GM23338 (cell line): ENCODE data around the gene KCNN2. TPM values are rescaled to one million over a fixed set of nuclear protein-coding genes. Genes with fewer than 3 reads are reported as not detected.

ENCODE experiments used
- ATAC-seq: fragments of 200-7000 bp; cut with Tn5 transposase; 3 replicates; pipeline ENCODE4 v1.9.1; 2020
- DNase-seq: peaks from one replicate; pipeline ENCODE4 v3.0.0-alpha.2; 2015; ENCODE audit warnings: low spot score
- H2AFZ ChIP-seq: fragments of 200-600 bp; sonication (generic); 2 replicates; pipeline ENCODE4 v1.8.0; 2016; ENCODE audit warnings: antibody characterized with exemption, mild to moderate bottlenecking, moderate library complexity
- H3F3A ChIP-seq: fragments of 200-600 bp; sonication (generic); replicated peaks from 2 replicates; pipeline ENCODE4 v1.8.0; 2017; ENCODE audit warnings: antibody characterized with exemption, mixed run types, low read depth
- H3K27ac ChIP-seq: fragments of 200-600 bp; sonication (generic); 2 replicates; pipeline ENCODE4 v1.6.1; 2016; ENCODE audit warnings: low read depth
- H3K27me3 ChIP-seq: fragments of 200-600 bp; sonication (generic); 2 replicates; pipeline ENCODE4 v1.8.0; 2016; ENCODE audit warnings: mild to moderate bottlenecking, mixed run types, moderate library complexity; ENCODE audit not compliant: insufficient read depth
- H3K36me3 ChIP-seq: fragments of 200-600 bp; sonication (generic); 2 replicates; pipeline ENCODE4 v1.8.0; 2016; ENCODE audit warnings: mild to moderate bottlenecking; ENCODE audit not compliant: insufficient read depth
- H3K4me1 ChIP-seq: fragments of 200-600 bp; sonication (generic); 2 replicates; pipeline ENCODE4 v1.8.0; 2016; ENCODE audit warnings: mild to moderate bottlenecking, moderate library complexity; ENCODE audit not compliant: insufficient read depth
- H3K4me2 ChIP-seq: fragments of 200-600 bp; sonication (generic); 2 replicates; pipeline ENCODE4 v1.7.1; 2017; ENCODE audit warnings: mixed run types
- H3K4me3 ChIP-seq: fragments of 200-600 bp; sonication (generic); 2 replicates; pipeline ENCODE4 v1.6.1; 2016; ENCODE audit warnings: mixed run types
- H3K79me2 ChIP-seq: fragments of 200-600 bp; sonication (generic); replicated peaks from 2 replicates; pipeline ENCODE4 v1.8.0; 2017; ENCODE audit warnings: mild to moderate bottlenecking; ENCODE audit not compliant: insufficient read depth
- H3K9me2 ChIP-seq: fragments of 200-600 bp; sonication (generic); 2 replicates; pipeline ENCODE4 v1.8.0; 2017; ENCODE audit not compliant: insufficient read depth
- H4K20me1 ChIP-seq: fragments of 200-600 bp; sonication (generic); replicated peaks from 2 replicates; pipeline ENCODE4 v1.8.0; 2017; ENCODE audit warnings: mild to moderate bottlenecking; ENCODE audit not compliant: insufficient read depth
- H3K27ac Mint-ChIP-seq: 2 replicates; pipeline ENCODE4 v1.8.0; 2020; ENCODE audit warnings: inconsistent platforms, mild to moderate bottlenecking, moderate library complexity, mixed read lengths
- H3K27me3 Mint-ChIP-seq: 3 replicates; pipeline ENCODE4 v1.8.0; 2022; ENCODE audit warnings: low read depth, mild to moderate bottlenecking, moderate library complexity, mixed read lengths, inconsistent platforms; ENCODE audit not compliant: insufficient read depth, poor library complexity
- H3K36me3 Mint-ChIP-seq: 3 replicates; pipeline ENCODE4 v1.8.0; 2021; ENCODE audit warnings: low read depth, mild to moderate bottlenecking, inconsistent platforms, moderate library complexity, mixed read lengths
- H3K4me1 Mint-ChIP-seq: 3 replicates; pipeline ENCODE4 v1.8.0; 2020; ENCODE audit warnings: mild to moderate bottlenecking, inconsistent platforms, mixed read lengths
- H3K4me3 Mint-ChIP-seq: 3 replicates; pipeline ENCODE4 v1.8.0; 2021; ENCODE audit warnings: moderate library complexity, mild to moderate bottlenecking, inconsistent platforms, mixed read lengths
- H3K9me3 Mint-ChIP-seq: 3 replicates; pipeline ENCODE4 v1.8.0; 2020; ENCODE audit warnings: moderate library complexity, mild to moderate bottlenecking, inconsistent platforms, mixed read lengths
- CREB1 ChIP-seq: fragments of 250-450 bp; sonication (Bioruptor Pico); IDR thresholded peaks from 2 replicates; pipeline ENCODE4 v1.5.0; 2020; ENCODE audit warnings: low read depth, mild to moderate bottlenecking, moderate library complexity
- EZH2 ChIP-seq: fragments of 200-600 bp; sonication (generic); IDR thresholded peaks from one replicate; pipeline ENCODE4 v1.8.0; 2017; ENCODE audit warnings: antibody characterized with exemption, mild to moderate bottlenecking, low read depth; ENCODE audit not compliant: unreplicated experiment
- EZH2phosphoT487 ChIP-seq: fragments of 200-600 bp; sonication (generic); IDR thresholded peaks from one replicate; pipeline ENCODE4 v1.8.1; 2018; ENCODE audit warnings: antibody characterized with exemption; ENCODE audit not compliant: unreplicated experiment
- JUNB ChIP-seq: IDR thresholded peaks from one replicate; pipeline ENCODE4 v1.6.1; 2016; ENCODE audit warnings: antibody characterized with exemption; ENCODE audit not compliant: unreplicated experiment
- NANOG ChIP-seq: IDR thresholded peaks from 2 replicates; pipeline ENCODE4 v1.6.1; 2016; ENCODE audit warnings: antibody characterized with exemption, borderline replicate concordance
- POLR2AphosphoS5 ChIP-seq: IDR thresholded peaks from 2 replicates; pipeline ENCODE4 v1.6.1; 2016; ENCODE audit warnings: antibody characterized with exemption, low read depth
- STAT1 ChIP-seq: IDR thresholded peaks from one replicate; pipeline ENCODE4 v1.6.1; 2016; ENCODE audit warnings: antibody characterized with exemption; ENCODE audit not compliant: unreplicated experiment
- ZNF114 ChIP-seq: fragments of 250-450 bp; sonication (Bioruptor Pico); IDR thresholded peaks from 2 replicates; pipeline ENCODE4 v1.5.0; 2020; ENCODE audit warnings: mild to moderate bottlenecking, moderate library complexity
- ZNF331 ChIP-seq: fragments of 250-450 bp; sonication (Bioruptor Pico); IDR thresholded peaks from 2 replicates; pipeline ENCODE4 v1.5.0; 2020; ENCODE audit warnings: low read depth, mild to moderate bottlenecking, moderate library complexity
- polyA plus RNA-seq: library from polyadenylated mRNA; unstranded; fragments of >200 nt; fragmentation: Nextera tagmentation; extraction: Ambion mirVana; gene quantifications from 2 replicates; pipeline ENCODE4 v1.2.1, GENCODE V29; 2016
- total RNA-seq: library from RNA; depleted of rRNA; stranded (reverse); fragments of >200 nt; shearing (Covaris generic); gene quantifications from 2 replicates; pipeline ENCODE4 v1.2.3, GENCODE V29; 2014
- TF ChIP-seq, protein P1 (sequence below), 2 experiments: fragments of 200-600 bp in 1 of 2; sonication (generic) in 1 of 2; conservative IDR thresholded peaks; 2 replicates each; pipeline versions ENCODE4 v1.5.1 to v1.6.1; 2016 to 2017; ENCODE audit warnings: antibody characterized with exemption in 2 of 2, low read depth in 2 of 2, mild to moderate bottlenecking in 2 of 2, moderate library complexity in 1 of 2
- TF ChIP-seq, protein P2 (sequence below): IDR thresholded peaks from 2 replicates; pipeline ENCODE4 v1.6.1; 2016; ENCODE audit warnings: antibody characterized with exemption
- TF ChIP-seq, protein P3 (sequence below): IDR thresholded peaks from one replicate; pipeline ENCODE4 v1.6.1; 2018; ENCODE audit warnings: antibody characterized with exemption; ENCODE audit not compliant: unreplicated experiment
- TF ChIP-seq, protein P4 (sequence below): fragments of 250-450 bp; sonication (Bioruptor Pico); IDR thresholded peaks from 2 replicates; pipeline ENCODE4 v1.5.0; 2020; ENCODE audit warnings: mild to moderate bottlenecking, moderate library complexity

Gene KCNN2
- total and polyA plus RNA-seq, 2 experiments from 2014 or later: 14.7 to 15.9 TPM

DNA sequence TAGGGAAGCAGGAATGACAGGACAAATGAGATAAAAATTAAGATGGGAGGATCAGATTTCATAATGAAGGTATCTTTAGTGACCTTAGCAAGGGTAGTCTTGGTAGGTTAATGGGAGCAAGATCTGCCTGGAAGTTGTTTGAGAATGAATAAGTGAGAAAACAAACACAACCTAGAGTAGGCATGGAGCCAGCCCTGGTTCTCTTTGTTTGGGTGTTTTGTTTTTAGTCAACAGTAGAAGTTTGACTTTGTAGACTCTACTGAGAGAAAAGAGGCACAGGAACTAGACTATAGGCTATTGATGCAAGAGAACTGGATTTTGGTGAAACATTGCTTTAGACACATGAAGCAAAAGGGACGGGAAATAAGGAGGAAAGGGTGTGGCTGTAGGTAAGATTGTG lies 40.3 kb downstream of the KCNN2 start:
- Mint-ChIP-seq H3K4me1 (peaks cover 17% of the 10 kb centered on the region), H3K27me3 (no peaks in the 10 kb centered on the region), H3K9me3 (peaks cover 11% of the 10 kb centered on the region; the same call in 1 of the 3 replicates), H3K27ac (no peak overlapping the region), H3K4me3 (no peak overlapping the region), H3K36me3 (peaks cover 15% of the 10 kb centered on the region; the same call in 2 of the 3 replicates)
- DNase-seq (no peak), ATAC-seq (no peak)
- Histone ChIP-seq H3F3A (no peaks in the 10 kb centered on the region), H3K27ac (no peak overlapping the region), H3K79me2 (peaks cover 98% of the 10 kb centered on the region), H2AFZ (no peak overlapping the region), H3K4me2 (no peak overlapping the region), H3K27me3 (no peaks in the 10 kb centered on the region), H3K4me1 (peaks cover 3% of the 10 kb centered on the region), H3K9me2 (peaks cover 10% of the 10 kb centered on the region; the same call in 1 of the 2 replicates), H3K36me3 (no peaks in the 10 kb centered on the region), H4K20me1 (peaks cover 2% of the 10 kb centered on the region; the same call in 1 of the 2 replicates), H3K4me3 (no peak overlapping the region)
- TF ChIP-seq, protein P1, sequence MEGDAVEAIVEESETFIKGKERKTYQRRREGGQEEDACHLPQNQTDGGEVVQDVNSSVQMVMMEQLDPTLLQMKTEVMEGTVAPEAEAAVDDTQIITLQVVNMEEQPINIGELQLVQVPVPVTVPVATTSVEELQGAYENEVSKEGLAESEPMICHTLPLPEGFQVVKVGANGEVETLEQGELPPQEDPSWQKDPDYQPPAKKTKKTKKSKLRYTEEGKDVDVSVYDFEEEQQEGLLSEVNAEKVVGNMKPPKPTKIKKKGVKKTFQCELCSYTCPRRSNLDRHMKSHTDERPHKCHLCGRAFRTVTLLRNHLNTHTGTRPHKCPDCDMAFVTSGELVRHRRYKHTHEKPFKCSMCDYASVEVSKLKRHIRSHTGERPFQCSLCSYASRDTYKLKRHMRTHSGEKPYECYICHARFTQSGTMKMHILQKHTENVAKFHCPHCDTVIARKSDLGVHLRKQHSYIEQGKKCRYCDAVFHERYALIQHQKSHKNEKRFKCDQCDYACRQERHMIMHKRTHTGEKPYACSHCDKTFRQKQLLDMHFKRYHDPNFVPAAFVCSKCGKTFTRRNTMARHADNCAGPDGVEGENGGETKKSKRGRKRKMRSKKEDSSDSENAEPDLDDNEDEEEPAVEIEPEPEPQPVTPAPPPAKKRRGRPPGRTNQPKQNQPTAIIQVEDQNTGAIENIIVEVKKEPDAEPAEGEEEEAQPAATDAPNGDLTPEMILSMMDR (conservative IDR thresholded peaks at IDR 0.05; ENCODE audit: low read depth in 2 of 2): no peak
- no peak for TF ChIP-seq EZH2
- TF ChIP-seq STAT1: no peak
- no peak for TF ChIP-seq ZNF114 (CRISPR knock-in tag)
- TF ChIP-seq CREB1 (CRISPR knock-in tag): no peak
- TF ChIP-seq ZNF331 (CRISPR knock-in tag): no peak
- TF ChIP-seq, protein P2, sequence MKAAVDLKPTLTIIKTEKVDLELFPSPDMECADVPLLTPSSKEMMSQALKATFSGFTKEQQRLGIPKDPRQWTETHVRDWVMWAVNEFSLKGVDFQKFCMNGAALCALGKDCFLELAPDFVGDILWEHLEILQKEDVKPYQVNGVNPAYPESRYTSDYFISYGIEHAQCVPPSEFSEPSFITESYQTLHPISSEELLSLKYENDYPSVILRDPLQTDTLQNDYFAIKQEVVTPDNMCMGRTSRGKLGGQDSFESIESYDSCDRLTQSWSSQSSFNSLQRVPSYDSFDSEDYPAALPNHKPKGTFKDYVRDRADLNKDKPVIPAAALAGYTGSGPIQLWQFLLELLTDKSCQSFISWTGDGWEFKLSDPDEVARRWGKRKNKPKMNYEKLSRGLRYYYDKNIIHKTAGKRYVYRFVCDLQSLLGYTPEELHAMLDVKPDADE: no peak
- no peak for TF ChIP-seq NANOG
- TF ChIP-seq, protein P3, sequence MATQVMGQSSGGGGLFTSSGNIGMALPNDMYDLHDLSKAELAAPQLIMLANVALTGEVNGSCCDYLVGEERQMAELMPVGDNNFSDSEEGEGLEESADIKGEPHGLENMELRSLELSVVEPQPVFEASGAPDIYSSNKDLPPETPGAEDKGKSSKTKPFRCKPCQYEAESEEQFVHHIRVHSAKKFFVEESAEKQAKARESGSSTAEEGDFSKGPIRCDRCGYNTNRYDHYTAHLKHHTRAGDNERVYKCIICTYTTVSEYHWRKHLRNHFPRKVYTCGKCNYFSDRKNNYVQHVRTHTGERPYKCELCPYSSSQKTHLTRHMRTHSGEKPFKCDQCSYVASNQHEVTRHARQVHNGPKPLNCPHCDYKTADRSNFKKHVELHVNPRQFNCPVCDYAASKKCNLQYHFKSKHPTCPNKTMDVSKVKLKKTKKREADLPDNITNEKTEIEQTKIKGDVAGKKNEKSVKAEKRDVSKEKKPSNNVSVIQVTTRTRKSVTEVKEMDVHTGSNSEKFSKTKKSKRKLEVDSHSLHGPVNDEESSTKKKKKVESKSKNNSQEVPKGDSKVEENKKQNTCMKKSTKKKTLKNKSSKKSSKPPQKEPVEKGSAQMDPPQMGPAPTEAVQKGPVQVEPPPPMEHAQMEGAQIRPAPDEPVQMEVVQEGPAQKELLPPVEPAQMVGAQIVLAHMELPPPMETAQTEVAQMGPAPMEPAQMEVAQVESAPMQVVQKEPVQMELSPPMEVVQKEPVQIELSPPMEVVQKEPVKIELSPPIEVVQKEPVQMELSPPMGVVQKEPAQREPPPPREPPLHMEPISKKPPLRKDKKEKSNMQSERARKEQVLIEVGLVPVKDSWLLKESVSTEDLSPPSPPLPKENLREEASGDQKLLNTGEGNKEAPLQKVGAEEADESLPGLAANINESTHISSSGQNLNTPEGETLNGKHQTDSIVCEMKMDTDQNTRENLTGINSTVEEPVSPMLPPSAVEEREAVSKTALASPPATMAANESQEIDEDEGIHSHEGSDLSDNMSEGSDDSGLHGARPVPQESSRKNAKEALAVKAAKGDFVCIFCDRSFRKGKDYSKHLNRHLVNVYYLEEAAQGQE: no peak
- TF ChIP-seq EZH2phosphoT487: no peak
- TF ChIP-seq JUNB: no peak
- no peak for TF ChIP-seq POLR2AphosphoS5
- TF ChIP-seq, protein P4, sequence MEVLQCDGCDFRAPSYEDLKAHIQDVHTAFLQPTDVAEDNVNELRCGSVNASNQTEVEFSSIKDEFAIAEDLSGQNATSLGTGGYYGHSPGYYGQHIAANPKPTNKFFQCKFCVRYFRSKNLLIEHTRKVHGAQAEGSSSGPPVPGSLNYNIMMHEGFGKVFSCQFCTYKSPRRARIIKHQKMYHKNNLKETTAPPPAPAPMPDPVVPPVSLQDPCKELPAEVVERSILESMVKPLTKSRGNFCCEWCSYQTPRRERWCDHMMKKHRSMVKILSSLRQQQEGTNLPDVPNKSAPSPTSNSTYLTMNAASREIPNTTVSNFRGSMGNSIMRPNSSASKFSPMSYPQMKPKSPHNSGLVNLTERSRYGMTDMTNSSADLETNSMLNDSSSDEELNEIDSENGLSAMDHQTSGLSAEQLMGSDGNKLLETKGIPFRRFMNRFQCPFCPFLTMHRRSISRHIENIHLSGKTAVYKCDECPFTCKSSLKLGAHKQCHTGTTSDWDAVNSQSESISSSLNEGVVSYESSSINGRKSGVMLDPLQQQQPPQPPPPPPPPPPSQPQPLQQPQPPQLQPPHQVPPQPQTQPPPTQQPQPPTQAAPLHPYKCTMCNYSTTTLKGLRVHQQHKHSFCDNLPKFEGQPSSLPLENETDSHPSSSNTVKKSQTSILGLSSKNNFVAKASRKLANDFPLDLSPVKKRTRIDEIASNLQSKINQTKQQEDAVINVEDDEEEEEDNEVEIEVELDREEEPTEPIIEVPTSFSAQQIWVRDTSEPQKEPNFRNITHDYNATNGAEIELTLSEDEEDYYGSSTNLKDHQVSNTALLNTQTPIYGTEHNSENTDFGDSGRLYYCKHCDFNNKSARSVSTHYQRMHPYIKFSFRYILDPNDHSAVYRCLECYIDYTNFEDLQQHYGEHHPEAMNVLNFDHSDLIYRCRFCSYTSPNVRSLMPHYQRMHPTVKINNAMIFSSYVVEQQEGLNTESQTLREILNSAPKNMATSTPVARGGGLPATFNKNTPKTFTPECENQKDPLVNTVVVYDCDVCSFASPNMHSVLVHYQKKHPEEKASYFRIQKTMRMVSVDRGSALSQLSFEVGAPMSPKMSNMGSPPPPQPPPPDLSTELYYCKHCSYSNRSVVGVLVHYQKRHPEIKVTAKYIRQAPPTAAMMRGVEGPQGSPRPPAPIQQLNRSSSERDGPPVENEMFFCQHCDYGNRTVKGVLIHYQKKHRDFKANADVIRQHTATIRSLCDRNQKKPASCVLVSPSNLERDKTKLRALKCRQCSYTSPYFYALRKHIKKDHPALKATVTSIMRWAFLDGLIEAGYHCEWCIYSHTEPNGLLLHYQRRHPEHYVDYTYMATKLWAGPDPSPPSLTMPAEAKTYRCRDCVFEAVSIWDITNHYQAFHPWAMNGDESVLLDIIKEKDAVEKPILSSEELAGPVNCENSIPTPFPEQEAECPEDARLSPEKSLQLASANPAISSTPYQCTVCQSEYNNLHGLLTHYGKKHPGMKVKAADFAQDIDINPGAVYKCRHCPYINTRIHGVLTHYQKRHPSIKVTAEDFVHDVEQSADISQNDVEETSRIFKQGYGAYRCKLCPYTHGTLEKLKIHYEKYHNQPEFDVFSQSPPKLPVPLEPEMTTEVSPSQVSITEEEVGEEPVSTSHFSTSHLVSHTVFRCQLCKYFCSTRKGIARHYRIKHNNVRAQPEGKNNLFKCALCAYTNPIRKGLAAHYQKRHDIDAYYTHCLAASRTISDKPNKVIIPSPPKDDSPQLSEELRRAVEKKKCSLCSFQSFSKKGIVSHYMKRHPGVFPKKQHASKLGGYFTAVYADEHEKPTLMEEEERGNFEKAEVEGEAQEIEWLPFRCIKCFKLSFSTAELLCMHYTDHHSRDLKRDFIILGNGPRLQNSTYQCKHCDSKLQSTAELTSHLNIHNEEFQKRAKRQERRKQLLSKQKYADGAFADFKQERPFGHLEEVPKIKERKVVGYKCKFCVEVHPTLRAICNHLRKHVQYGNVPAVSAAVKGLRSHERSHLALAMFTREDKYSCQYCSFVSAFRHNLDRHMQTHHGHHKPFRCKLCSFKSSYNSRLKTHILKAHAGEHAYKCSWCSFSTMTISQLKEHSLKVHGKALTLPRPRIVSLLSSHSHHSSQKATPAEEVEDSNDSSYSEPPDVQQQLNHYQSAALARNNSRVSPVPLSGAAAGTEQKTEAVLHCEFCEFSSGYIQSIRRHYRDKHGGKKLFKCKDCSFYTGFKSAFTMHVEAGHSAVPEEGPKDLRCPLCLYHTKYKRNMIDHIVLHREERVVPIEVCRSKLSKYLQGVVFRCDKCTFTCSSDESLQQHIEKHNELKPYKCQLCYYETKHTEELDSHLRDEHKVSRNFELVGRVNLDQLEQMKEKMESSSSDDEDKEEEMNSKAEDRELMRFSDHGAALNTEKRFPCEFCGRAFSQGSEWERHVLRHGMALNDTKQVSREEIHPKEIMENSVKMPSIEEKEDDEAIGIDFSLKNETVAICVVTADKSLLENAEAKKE (CRISPR knock-in tag): no peak
